Stimulated activated CD4-positive, alpha-beta T cell treated with anti-CD3 and anti-CD28 coated beads, Interleukin-4, amount 100 ng/mL, for 24 hours (primary cell): ENCODE data around the gene TAF1B.
"Not testable (repeated sequence)": the region's sequence is repeated elsewhere in the genome, so short reads cannot be mapped to it uniquely, and the experiment has no call there.

Experiments
- DNase-seq: peaks from one replicate; pipeline ENCODE4 v3.0.0-alpha.2; 2020

TAF1B gene

DNA sequence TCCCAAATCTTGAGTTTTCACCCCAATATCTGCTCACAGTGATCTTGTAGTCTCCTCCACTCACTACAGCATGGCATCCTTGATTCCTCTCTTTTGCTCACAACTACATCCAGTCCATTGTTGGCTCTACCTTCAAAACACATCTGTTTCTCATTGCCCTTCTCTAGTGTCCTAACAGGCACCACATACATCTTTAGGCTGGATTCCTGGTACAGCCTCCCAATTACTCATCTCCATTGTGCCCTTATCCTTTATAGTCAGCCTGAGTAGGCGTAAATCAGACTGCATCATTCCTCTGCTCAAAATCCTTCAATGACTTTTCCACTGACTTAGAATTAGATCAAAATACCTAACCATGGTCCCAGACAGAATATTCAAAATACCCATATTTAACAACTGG is 10.7 kb upstream of the TAF1B start:
- no peak for DNase-seq

DNA sequence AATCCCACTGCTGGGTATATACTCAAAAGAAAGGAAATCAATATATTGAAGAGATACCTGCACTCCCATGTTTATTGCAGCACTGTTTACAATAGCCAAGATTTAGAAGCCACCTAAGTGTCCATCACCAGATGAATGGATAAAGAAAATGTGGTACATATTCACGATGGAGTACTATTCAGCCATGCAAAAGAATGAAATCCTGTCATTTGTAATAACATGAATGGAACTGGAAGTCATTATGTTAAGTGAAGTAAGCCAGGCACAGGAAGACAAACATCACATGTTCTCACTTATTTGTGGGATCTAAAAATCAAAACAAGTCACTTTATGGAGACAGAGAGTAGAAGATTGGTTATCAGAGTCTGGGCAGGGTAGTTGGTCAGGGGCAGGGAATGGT is 8.2 kb upstream of the TAF1B start:
- DNase-seq, result not testable (repeated sequence)

DNA sequence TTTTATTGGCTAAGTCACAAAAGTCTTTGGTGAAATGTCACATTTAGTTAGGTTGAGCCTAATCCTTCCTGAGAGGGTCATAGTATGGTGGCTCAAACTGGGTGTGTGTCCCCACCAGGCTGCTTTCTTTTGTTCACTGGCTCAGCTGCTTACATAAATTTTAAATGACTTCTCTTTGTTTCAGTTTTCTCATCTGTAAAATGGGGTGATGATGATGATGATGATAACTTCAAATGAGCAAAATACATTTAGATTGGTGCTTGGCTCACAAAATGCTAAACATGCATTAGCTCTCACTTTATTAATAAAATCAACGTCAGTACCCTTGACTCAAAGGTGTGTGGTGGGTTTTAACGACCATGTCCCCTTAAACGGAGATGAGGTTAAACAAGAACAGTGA is 7.2 kb upstream of the TAF1B start:
- no peak for DNase-seq

DNA sequence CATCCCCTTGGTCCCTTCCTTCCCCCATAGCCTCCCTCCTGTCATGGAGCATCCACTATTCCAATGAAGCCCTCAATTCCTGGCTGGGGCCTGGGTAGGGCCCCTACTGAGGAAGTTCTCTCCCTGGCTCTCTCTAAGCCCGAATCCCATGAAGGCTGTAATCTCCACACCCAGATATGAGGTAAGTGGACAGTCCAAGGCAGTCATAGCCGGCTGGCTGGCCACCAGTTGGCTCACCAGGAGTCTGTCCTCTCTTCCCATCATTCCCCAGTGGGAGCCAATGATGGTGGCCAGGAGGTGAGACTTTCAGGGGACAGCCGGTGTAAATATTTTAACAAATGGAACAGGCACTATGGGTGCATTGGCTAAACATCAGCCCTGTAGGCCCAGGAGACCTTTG is 6.8 kb upstream of the TAF1B start:
- DNase-seq, result no peak

DNA sequence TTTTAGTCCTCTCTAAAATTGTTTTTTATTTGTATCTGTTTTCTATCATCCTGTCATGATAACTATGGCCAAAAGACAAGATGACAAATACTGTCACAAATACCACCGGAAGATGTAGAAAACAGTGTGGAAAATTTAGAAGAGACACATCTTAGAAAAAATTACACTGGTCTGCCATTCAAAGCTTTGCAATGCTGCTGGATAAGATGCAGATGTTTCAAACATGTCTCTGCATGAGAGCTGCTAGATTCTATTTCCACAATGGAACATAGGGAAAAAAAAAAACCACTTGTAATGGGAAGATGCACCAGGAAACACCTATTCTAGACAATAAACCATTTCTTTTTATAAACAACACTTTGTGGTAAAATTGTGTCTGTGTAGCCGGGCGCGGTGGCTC is 5.8 kb upstream of the TAF1B start:
- DNase-seq, result no peak

DNA sequence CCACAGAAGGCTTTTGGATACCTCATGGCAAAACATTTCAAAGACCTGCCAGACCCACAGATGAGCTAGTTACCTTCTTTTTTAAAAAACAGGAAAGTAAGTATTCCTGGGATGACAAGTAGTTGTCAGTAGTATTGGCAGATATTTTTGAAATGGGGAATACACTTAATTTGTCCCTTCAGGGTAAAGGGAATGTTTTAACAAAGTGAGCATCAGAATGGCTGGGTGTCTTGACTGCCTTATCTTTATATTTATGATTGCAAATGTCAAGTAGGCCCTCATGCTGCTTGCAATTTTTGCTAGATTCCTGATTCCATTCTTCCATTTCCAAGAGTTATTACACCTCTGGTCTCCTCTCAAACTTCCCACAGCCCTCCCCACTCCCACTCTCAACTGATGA is 4.9 kb upstream of the TAF1B start:
- no peak for DNase-seq

DNA sequence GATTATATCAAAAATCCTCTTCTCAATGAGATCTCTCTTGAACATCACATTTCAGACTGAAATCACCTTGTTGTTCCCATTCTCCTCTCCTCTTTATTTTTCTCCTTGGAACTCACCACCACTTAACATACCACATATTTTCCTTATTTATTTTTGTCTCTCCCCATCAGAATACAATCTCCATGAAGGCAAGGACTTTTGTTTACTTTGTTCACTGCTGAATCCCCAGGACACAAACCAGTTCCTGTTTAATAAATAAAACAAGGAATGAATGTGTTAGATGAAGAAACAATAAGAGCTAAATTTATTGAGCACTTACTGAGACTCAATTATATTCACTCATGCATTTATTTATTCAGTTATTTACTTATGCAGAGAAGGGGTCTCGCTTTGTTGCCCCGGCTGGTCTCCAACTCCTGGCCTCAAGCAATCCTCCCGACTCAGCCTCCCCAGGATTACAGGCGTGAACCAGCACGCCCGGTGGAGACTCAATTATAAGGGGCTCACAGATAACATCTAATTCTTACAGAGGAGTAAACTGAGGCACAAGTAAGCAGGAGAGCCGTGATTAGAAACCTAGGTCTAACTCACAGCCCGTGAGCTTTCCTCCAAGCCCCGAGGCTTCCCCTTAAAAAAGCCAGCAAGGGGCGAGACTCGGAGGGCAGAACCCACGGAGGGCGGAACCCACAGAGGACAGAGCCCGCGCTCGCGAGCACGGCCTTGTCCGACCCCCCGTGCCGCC is 616 bp upstream of the TAF1B start:
- no peak for DNase-seq

DNA sequence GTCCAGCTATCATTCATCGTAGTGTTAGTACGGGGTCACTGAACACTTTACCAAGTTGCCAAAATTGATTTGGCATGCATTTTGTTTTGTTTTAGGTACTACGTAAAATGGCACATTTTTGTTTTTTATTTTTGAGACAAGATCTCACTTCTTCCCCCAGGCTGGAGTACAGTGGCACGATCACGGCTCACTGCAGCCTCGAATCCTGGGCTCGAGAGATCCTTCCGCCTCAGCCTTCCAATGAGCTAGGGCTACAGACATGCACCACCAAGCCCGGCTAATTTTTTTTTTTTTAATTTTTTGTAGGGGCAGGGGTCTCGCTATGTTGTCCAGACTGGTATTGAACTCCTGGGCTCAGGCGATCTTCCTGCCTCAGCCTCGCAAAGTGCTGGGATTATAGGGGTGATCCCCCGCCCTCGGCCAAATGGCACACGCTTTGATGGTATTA is 786 bp downstream of the TAF1B start:
- DNase-seq, result no peak

DNA sequence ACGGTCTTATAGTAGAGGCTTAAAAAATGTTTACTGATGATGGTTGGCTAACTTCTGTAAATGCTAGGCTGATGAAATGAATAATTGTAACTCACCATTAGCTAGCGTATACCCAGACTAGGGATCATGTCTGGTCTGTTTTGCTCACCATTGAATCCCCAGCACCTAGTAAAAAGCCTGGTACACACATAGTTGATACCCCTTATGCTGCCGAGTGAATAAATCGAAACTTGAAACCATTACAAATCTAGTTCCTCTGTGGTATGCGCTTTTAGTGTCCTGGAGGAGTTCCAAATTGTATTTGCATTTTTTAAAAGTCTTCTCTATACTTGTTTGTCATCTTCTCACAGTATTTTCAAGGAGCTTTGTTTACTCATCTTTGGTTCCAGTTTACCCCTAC is 1.3 kb downstream of the TAF1B start:
- DNase-seq, result no peak

DNA sequence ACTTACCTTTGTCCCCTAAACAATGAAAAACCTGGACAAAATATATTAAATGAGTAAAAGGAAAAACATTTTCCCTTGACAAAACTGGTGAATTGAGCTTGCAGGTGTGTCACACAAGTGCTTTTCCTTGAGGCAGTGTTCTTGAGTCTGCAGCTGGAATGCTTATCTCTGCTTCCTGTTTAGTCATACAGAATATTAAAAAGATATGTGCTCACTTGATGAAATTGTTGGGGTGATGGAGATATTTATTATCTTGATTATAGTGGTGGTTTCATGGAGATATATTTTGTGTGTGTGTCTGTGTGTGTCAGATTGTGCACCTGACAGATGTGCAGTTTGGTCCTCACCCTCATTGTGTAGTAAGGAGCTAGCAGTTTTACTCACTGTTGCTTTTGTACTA is 3.3 kb downstream of the TAF1B start:
- DNase-seq, result no peak

DNA sequence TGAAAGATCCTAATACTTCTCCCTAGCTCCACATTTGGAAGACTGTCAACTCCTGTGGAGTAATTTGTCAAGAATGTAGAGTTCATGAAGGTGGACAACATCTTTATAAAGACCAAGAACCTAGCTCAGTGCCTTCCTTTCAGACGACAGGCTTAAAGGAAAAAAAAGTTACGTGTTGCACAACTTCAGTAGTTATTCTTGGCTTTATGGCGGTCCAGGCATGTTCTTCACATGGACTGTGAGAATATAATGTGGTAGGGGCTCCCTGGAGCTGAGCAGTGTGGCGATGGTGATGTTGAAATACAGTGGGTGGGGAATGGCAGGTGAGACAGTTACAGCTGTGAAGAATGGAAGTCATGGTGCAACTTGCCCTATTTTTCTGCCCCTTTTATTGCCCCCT is 3.9 kb downstream of the TAF1B start:
- DNase-seq, result no peak

DNA sequence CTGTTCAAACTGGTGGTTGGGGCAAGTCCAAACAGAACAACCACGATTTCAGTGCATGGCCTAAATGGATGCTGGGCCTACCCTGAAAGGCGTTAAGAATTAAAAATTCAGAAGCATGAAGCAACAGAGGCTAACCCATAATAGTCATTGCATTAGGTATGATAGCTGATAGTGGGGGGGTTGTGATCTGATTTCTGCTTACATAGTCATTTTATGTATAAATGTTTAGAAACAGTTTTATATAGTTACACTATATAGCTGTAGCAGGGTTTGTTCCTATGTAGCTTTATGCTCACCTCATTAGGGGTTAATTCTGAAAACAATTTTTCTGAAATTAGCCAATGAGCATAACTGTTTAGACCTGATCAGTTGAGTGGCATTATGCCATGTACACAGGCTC is 9.6 kb downstream of the TAF1B start:
- DNase-seq, result no peak

DNA sequence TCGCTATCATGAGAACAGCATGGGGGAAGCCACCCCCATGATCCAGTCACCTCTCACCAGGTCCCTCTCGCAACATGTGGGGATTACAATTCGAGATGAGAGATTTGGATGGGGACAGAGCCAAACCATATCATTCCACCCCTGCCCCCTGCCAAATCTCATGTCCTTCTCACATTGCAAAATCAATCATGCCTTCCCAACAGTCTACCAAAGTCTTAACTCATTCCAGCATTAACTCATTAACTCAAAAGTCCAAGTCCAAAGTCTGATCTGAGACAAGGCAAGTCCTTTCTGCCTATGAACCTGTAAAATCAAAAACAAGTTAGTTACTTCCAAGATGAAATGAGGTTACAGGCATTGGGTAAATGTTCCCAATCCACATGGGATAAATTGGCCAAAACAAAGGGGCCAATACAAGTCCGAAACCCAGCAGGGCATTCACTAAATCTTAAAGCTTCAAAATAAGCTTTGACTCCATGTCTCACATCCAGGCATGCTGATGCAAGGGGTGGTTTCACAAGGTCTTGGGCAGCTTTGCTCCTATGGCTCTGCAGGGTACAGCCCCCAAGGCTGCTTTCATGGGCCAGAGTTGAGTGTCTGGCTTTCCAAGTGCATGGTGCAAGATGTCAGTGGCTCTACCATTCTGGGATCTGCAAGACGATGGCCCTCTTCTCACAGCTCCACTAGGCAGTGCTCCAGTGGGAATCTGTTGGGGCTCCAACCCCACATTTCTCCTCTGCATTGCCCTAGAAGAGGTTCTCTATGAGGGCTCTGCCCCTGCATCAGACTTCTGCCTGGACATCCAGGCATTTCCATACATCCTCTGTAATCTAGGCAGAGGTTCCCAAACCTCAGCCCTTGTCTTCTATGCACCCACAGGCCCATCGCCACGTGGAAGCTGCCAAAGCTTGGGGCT is 14.8 kb downstream of the TAF1B start:
- DNase-seq, result no peak

DNA sequence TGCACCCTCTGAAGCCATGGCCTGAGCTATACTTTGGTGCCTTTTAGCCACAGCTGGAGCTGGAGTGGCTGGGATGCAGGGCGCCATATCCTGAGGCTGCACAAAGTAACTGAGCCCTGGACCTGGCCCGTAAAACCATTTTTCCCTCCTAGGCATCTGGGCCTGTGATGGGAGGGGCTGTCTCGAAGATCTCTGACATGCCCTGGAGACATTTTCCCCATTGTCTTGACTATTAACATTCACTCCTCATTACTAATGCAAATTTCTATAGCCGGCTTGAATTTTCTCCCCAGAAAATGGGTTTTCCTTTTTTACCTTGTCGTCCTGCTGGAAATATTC is 15.4 kb downstream of the TAF1B start:
- DNase-seq, result no peak

DNA sequence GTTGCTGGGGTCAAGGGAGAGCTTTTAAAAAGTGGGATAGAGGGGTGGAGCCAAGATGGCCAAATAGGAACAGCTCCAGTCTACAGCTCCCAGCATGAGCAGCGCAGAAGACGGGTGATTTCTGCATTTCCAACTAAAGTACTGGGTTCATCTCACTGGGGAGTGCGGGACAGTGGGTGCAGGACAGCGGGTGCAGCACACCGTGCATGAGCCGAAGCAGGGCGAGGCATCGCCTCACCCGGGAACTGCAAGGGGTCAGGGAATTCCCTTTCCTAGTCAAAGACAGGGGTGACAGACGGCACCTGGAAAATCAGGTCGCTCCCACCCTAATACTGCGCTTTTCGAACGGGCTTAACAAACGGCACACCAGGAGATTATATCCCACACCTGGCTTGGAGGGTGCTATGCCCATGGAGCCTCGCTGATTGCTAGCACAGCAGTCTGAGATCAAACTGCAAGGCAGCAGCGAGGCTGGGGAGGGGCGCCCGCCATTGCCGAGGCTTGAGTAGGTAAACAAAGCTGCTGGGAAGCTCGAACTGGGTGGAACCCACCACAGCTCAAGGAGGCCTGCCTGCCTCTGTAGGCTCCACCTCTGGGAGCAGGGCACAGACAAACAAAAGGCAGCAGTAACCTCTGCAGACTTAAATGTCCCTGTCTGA is 17.8 kb downstream of the TAF1B start:
- DNase-seq, result not testable (repeated sequence)

DNA sequence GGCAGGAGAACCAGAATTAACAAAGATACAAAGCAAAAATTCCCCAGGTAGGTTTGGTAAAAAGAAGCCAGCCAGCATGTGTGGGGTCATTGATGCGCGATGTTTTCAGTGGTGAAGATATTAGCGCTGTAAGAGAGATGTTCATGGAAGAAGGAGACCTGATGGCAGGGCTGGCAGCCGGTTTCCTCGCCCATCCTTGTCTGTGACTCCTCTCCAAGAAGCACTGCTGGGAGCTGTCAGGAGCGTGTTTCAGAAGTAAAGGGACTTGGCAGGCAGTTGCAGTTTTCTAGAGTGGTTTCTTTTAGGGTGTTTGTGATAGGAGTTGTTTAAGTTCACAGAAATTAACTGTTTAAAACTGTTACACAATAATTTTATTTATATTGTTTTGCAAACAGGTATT is 24.6 kb downstream of the TAF1B start:
- no peak for DNase-seq

DNA sequence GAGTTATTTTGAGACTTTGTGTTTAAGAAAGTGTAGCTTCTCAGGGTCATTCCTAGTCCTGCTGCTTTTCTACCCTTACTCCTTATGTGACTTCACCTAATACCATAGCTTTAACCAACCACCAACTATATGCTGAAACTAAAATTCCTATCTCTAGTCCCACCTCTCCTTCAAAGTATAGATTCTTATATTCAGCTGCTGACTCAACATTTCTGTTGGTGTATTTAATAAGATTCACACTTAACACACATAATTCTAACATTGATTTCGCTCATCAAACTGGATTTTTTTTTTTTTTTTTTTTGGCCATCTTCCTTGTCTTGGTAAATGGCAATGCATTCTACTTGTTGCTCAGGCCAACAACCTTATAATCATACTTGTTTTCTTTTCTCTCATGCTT is 30.1 kb downstream of the TAF1B start:
- no peak for DNase-seq

DNA sequence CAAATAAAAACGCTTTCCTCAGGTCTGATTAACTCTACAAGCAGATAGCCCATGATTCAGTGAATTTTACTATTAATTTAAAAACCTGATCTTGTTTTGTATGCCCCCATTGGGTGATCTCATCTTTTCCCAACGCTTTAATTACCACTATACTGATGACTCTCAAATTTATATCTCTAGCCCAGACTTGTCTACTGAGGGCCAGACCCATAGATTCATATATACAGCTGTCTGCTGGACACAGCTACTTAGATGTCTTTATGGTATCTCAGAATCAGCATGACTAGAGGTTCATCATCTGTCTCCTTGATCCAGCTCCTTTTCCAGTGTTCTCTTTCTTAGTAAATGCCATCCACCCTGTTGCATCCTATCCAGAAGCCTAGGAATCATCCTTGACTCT is 33.8 kb downstream of the TAF1B start:
- DNase-seq, result no peak

DNA sequence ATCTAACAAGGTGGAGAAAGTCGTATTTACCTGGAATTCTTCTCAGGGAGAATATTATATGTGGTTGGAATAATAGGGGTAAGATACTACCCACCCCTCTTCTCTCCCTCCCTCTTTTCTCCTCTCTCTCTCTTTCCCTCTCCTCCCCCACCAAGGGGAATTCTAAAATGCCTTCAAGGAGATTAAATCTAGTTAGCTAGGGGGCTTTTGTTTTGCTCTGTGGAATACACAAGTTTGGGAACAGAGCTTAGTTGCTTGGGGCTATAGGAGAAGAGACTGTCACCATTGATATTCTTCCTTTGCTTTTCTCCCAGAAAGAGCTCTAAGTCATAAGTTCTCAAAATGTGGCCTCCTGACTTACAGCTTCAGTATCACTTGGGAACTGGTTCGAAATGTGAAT is 34.5 kb downstream of the TAF1B start:
- DNase-seq, result no peak

DNA sequence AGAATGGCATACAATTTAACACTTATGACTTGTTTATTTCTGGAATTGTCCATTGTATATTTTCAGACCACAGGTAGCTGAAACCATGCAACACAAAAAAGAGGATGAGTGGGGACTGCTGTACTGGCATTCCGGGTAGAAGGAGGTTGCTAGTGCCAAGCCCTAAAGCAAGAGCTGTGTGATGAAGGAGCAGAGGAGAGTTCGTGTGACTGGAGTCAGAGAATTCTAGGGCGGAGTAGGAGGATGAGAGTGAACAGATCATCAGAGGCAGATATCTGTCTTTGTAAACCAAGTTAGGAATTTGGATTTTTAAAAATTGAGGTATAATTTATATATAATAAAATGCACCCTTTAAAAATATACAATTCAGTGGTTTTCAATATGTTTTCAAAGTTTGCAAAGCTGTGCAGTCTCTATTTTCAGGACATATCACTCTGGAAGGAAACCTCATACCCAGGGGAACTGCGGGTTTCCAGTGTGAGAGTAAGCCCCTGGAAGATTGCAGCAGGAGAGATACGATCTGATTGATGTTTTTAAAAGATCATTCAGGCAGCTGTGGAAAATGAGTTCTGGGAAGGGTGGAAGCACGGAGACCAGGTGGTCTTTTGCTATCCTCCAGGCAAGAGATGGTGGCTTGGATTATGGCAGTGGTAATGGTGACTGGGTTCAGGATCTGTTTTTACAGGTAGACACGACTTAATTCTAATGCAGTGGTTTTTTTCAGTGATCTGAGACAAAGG is 36.4 kb downstream of the TAF1B start:
- DNase-seq, result no peak

DNA sequence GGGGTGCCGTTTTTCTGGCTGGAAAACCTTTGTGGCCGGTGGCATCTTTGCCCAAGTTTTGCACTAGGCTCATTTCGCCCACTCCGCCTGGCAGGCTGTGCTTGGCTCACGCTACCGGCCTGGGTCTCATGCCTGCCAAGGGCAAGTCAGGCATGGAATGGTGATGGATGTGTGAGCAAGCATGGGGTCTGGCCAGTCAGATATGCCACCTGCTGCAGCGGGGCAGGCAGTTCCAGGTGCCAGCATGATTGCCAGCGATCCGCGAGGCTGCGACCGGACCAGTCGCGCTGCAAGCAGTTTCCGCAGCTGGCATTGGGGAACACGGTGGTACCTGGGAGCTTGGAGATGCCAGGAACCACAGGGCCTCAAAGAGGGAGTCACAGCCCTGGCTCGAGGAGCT is 40.6 kb downstream of the TAF1B start:
- no peak for DNase-seq

DNA sequence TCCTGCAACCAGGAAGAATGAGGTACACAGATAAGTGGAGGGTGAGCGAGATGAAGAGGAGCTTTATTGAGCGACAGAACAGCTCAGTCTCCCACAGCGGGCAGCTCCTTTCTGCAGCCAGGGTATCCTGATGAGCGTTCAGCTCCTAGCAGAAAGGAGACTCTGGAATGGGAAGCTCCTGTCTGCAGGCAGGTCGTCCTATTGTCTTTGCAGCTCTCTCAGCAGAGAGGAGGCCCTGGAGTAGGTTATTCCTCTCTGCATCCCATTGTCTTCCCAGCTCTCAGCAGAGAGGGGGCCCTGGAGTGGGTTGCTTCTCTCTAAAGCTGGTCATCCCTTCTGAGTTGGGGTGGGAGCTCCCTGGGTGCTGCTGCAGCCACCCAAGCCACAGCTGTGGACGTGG is 41.2 kb downstream of the TAF1B start:
- no peak for DNase-seq

DNA sequence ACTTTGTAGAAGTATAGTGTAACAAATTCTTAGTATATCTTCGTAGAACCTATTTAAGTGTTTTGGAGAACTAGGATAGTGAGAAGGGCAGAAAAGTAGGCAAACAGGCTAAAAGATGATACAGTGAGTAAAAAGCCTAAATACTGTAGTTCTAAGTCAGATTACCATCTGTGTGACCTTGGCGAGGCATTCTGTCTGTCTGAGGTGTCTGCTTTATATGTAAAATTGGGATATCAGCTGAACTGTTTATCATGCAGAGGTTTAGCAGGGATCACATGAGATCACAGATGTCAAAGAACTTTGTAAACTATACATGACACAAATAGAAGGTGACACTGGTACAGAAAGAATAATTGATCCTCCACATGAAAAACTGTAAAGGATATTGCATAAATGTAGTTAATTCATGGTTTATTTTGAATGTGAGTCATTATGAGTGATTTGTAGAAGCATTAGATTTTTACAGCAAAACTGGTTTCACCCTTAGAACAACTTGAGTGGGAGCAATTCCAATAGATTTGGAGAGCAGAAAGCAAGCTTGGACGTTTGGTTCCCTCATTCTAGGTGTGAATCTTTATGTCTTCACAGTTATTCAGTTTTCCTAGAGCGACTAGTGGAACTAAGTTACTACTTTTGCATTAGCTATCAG is 41.9 kb downstream of the TAF1B start:
- no peak for DNase-seq
